Measurements from ENCODE around the gene USP8.

USP8 gene

GRCh38 chr15:50463423-50464358 lies 39.5 kb downstream of the USP8 start:
- no CpG with 5 or more reads among the region's 2 CpGs for WGBS, 2 donors (ENCODE audit: extremely low coverage in 2 of 2, insufficient read length in 2 of 2, insufficient replicate concordance in 1 of 2)
- Histone ChIP-seq H2BK12ac (ENCODE audit: low read length) (no peak overlapping the region), H3K36me3 (replicated peaks in 1 of 2; ENCODE audit: control insufficient read depth in 2 of 2, insufficient read depth in 2 of 2, low read length in 2 of 2) (peaks cover 0 to 82% of the 10 kb centered on the region in 2 donors)

GRCh38 chr15:50471072-50471471 lies 46.9 kb downstream of the USP8 start:
- H3K36me3 ChIP-seq (replicated peaks in 1 of 2; ENCODE audit: control insufficient read depth in 2 of 2, insufficient read depth in 2 of 2, low read length in 2 of 2), result peaks cover 1 to 80% of the 10 kb centered on the region in 2 donors
- no peak overlapping the region for H3K23ac ChIP-seq (ENCODE audit: low read depth, low read length, poor library complexity)
- WGBS, 2 donors (ENCODE audit: extremely low coverage in 2 of 2, insufficient read length in 2 of 2, insufficient replicate concordance in 1 of 2), result no CpG with 5 or more reads among the region's 2 CpGs

More at GRCh38 chr15:50463423-50464358, 39.5 kb downstream of the USP8 start:
- Histone ChIP-seq H3K4me3 (ENCODE audit: low read length in 2 of 2) (no peak overlapping the region), H3K4ac (ENCODE audit: low read length) (no peak overlapping the region), H4K91ac (ENCODE audit: low read depth, low read length, poor library complexity) (no peak overlapping the region), H2BK120ac (ENCODE audit: low read depth, low read length) (no peak overlapping the region), H3K9ac (ENCODE audit: low read depth, low read length, poor library complexity) (no peak overlapping the region), H3K79me1 (ENCODE audit: low read depth, low read length) (no peaks in the 10 kb centered on the region), H3K23ac (ENCODE audit: low read depth, low read length, poor library complexity) (no peak overlapping the region), H2BK5ac (ENCODE audit: low read length) (no peak overlapping the region), H4K8ac (ENCODE audit: low read depth, low read length) (no peak overlapping the region), H3K27ac (replicated peaks; ENCODE audit: low read length) (no peak overlapping the region), H3K14ac (ENCODE audit: low read length) (no peak overlapping the region), H2BK15ac (ENCODE audit: low read length) (no peak overlapping the region), H3K4me1 (ENCODE audit: control insufficient read depth in 2 of 2, insufficient read depth in 1 of 2, low read depth in 1 of 2, low read length in 2 of 2) (no peaks in the 10 kb centered on the region), H3K27me3 (ENCODE audit: control insufficient read depth in 3 of 3, insufficient read depth in 3 of 3, low read depth in 1 of 3, low read length in 3 of 3) (no peaks in the 10 kb centered on the region), H2AK5ac (ENCODE audit: low read depth, low read length) (no peak overlapping the region), H3K18ac (ENCODE audit: low read length) (no peak overlapping the region), H3K9me3 (replicated peaks in 1 of 2; ENCODE audit: control insufficient read depth in 2 of 2, insufficient read depth in 1 of 2, low read depth in 1 of 2, low read length in 2 of 2) (no peaks in the 10 kb centered on the region), H2AFZ (ENCODE audit: low read length) (no peak overlapping the region), H3K4me2 (ENCODE audit: insufficient read depth, low read length, poor library complexity, severe bottlenecking) (no peak overlapping the region)
- no peak for DNase-seq (ENCODE audit: low spot score)

GRCh38 chr15:50476143-50476542 lies 51.9 kb downstream of the USP8 start:
- Histone ChIP-seq H3K27ac (replicated peaks; ENCODE audit: low read length) (no peak overlapping the region), H3K4me2 (ENCODE audit: insufficient read depth, low read length, poor library complexity, severe bottlenecking) (no peak overlapping the region), H3K18ac (ENCODE audit: low read length) (no peak overlapping the region), H3K36me3 (replicated peaks in 1 of 2; ENCODE audit: control insufficient read depth in 2 of 2, insufficient read depth in 2 of 2, low read length in 2 of 2) (peaks cover 7 to 89% of the 10 kb centered on the region in 2 donors), H3K4ac (ENCODE audit: low read length) (no peak overlapping the region), H2BK120ac (ENCODE audit: low read depth, low read length) (no peak overlapping the region), H3K4me1 (ENCODE audit: control insufficient read depth in 2 of 2, insufficient read depth in 1 of 2, low read depth in 1 of 2, low read length in 2 of 2) (no peaks in the 10 kb centered on the region), H2BK12ac (ENCODE audit: low read length) (no peak overlapping the region), H4K8ac (ENCODE audit: low read depth, low read length) (no peak overlapping the region), H3K9me3 (replicated peaks in 1 of 2; ENCODE audit: control insufficient read depth in 2 of 2, insufficient read depth in 1 of 2, low read depth in 1 of 2, low read length in 2 of 2) (no peaks in the 10 kb centered on the region), H2BK15ac (ENCODE audit: low read length) (no peak overlapping the region), H3K9ac (ENCODE audit: low read depth, low read length, poor library complexity) (no peak overlapping the region), H3K79me1 (ENCODE audit: low read depth, low read length) (no peaks in the 10 kb centered on the region), H3K14ac (ENCODE audit: low read length) (no peak overlapping the region), H4K91ac (ENCODE audit: low read depth, low read length, poor library complexity) (no peak overlapping the region), H2BK5ac (ENCODE audit: low read length) (no peak overlapping the region), H3K4me3 (ENCODE audit: low read length in 2 of 2) (no peak overlapping the region), H3K23ac (ENCODE audit: low read depth, low read length, poor library complexity) (no peak overlapping the region), H2AFZ (ENCODE audit: low read length) (no peak overlapping the region), H3K27me3 (ENCODE audit: control insufficient read depth in 3 of 3, insufficient read depth in 3 of 3, low read depth in 1 of 3, low read length in 3 of 3) (no peaks in the 10 kb centered on the region), H2AK5ac (ENCODE audit: low read depth, low read length) (no peak overlapping the region)
- DNase-seq (ENCODE audit: low spot score), result no peak
- WGBS, 2 donors (ENCODE audit: extremely low coverage in 2 of 2, insufficient read length in 2 of 2, insufficient replicate concordance in 1 of 2), result no CpG with 5 or more reads among the region's 12 CpGs

More at GRCh38 chr15:50471072-50471471, 46.9 kb downstream of the USP8 start:
- no peak overlapping the region for H2AFZ ChIP-seq (ENCODE audit: low read length)
- H3K4me2 ChIP-seq (ENCODE audit: insufficient read depth, low read length, poor library complexity, severe bottlenecking), result no peak overlapping the region
- H2BK15ac ChIP-seq (ENCODE audit: low read length), result no peak overlapping the region
- H3K4me3 ChIP-seq (ENCODE audit: low read length in 2 of 2), result no peak overlapping the region
- no peak overlapping the region for H3K27ac ChIP-seq (replicated peaks; ENCODE audit: low read length)
- no peak overlapping the region for H2AK5ac ChIP-seq (ENCODE audit: low read depth, low read length)
- no peak for DNase-seq (ENCODE audit: low spot score)
- no peak overlapping the region for H2BK5ac ChIP-seq (ENCODE audit: low read length)
- no peak overlapping the region for H4K8ac ChIP-seq (ENCODE audit: low read depth, low read length)
- H3K18ac ChIP-seq (ENCODE audit: low read length), result no peak overlapping the region
- no peaks in the 10 kb centered on the region for H3K4me1 ChIP-seq (ENCODE audit: control insufficient read depth in 2 of 2, insufficient read depth in 1 of 2, low read depth in 1 of 2, low read length in 2 of 2)
- H3K79me1 ChIP-seq (ENCODE audit: low read depth, low read length), result peaks cover 1% of the 10 kb centered on the region
- no peak overlapping the region for H2BK12ac ChIP-seq (ENCODE audit: low read length)
- H3K9me3 ChIP-seq (replicated peaks in 1 of 2; ENCODE audit: control insufficient read depth in 2 of 2, insufficient read depth in 1 of 2, low read depth in 1 of 2, low read length in 2 of 2), result no peaks in the 10 kb centered on the region
- H3K14ac ChIP-seq (ENCODE audit: low read length), result no peak overlapping the region
- H2BK120ac ChIP-seq (ENCODE audit: low read depth, low read length), result no peak overlapping the region
- no peak overlapping the region for H4K91ac ChIP-seq (ENCODE audit: low read depth, low read length, poor library complexity)
- H3K27me3 ChIP-seq (ENCODE audit: control insufficient read depth in 3 of 3, insufficient read depth in 3 of 3, low read depth in 1 of 3, low read length in 3 of 3), result no peaks in the 10 kb centered on the region
- H3K9ac ChIP-seq (ENCODE audit: low read depth, low read length, poor library complexity), result no peak overlapping the region
- H3K4ac ChIP-seq (ENCODE audit: low read length), result no peak overlapping the region

GRCh38 chr15:50484781-50485180 lies 60.6 kb downstream of the USP8 start:
- H2BK120ac ChIP-seq (ENCODE audit: low read depth, low read length), result no peak overlapping the region
- peaks cover 8 to 94% of the 10 kb centered on the region in 2 donors for H3K36me3 ChIP-seq (replicated peaks in 1 of 2; ENCODE audit: control insufficient read depth in 2 of 2, insufficient read depth in 2 of 2, low read length in 2 of 2)
- no peak overlapping the region for H3K23ac ChIP-seq (ENCODE audit: low read depth, low read length, poor library complexity)

More at GRCh38 chr15:50484781-50485180, 60.6 kb downstream of the USP8 start:
- Histone ChIP-seq H3K4ac (ENCODE audit: low read length) (no peak overlapping the region), H2BK12ac (ENCODE audit: low read length) (no peak overlapping the region), H4K8ac (ENCODE audit: low read depth, low read length) (no peak overlapping the region), H3K9me3 (replicated peaks in 1 of 2; ENCODE audit: control insufficient read depth in 2 of 2, insufficient read depth in 1 of 2, low read depth in 1 of 2, low read length in 2 of 2) (no peaks in the 10 kb centered on the region), H3K79me1 (ENCODE audit: low read depth, low read length) (peaks cover 3% of the 10 kb centered on the region), H2AK5ac (ENCODE audit: low read depth, low read length) (no peak overlapping the region), H3K14ac (ENCODE audit: low read length) (no peak overlapping the region), H3K4me3 (ENCODE audit: low read length in 2 of 2) (no peak overlapping the region), H4K91ac (ENCODE audit: low read depth, low read length, poor library complexity) (no peak overlapping the region), H3K27ac (replicated peaks; ENCODE audit: low read length) (no peak overlapping the region), H3K4me2 (ENCODE audit: insufficient read depth, low read length, poor library complexity, severe bottlenecking) (no peak overlapping the region), H2BK5ac (ENCODE audit: low read length) (no peak overlapping the region), H3K18ac (ENCODE audit: low read length) (no peak overlapping the region), H3K9ac (ENCODE audit: low read depth, low read length, poor library complexity) (no peak overlapping the region), H3K27me3 (ENCODE audit: control insufficient read depth in 3 of 3, insufficient read depth in 3 of 3, low read depth in 1 of 3, low read length in 3 of 3) (no peaks in the 10 kb centered on the region), H2AFZ (ENCODE audit: low read length) (no peak overlapping the region), H3K4me1 (ENCODE audit: control insufficient read depth in 2 of 2, insufficient read depth in 1 of 2, low read depth in 1 of 2, low read length in 2 of 2) (no peaks in the 10 kb centered on the region), H2BK15ac (ENCODE audit: low read length) (no peak overlapping the region)
- no peak for DNase-seq (ENCODE audit: low spot score)
- no CpG with 5 or more reads among the region's 1 CpG for WGBS, 2 donors (ENCODE audit: extremely low coverage in 2 of 2, insufficient read length in 2 of 2, insufficient replicate concordance in 1 of 2)

Data from neuronal stem cell (in vitro differentiated cells).